ENCODE measurements around the gene ZNF516.

GRCh38 chr18:76380127-76380729 is 114.8 kb downstream of the ZNF516 start:
- TF ChIP-seq CTCF (IDR thresholded peaks at IDR 0.05; ENCODE audit: low read depth, low read length, poor library complexity, severe bottlenecking) (no peak), EZH2phosphoT487 (IDR thresholded peaks at IDR 0.05; ENCODE audit: borderline replicate concordance, low read length) (no peak)

Measured in DOHH2 (cell line).